Uterus (tissue), 4 donors: ENCODE measurements around the gene SBF2. TPM values are rescaled to one million over a fixed set of nuclear protein-coding genes. Genes with fewer than 3 reads are reported as not detected.

Experiments used
- DNase-seq, 2 donors: peaks; one replicate each; pipeline ENCODE4 v3.0.0-alpha.2; 2019 to 2020
- H3K27ac ChIP-seq, 2 donors: fragments of 200-600 bp; sonication (generic); 1 replicate in 1 of 2; 2 replicates in 1 of 2; pipeline ENCODE4 v1.5.1; 2016 to 2018
- H3K27me3 ChIP-seq, 2 donors: fragments of 200-600 bp; sonication (generic); one replicate each; pipeline ENCODE4 v1.5.1; 2018 to 2019; ENCODE audit warnings: control low read depth in 1 of 2
- H3K36me3 ChIP-seq, 2 donors: fragments of 200-600 bp; sonication (generic); one replicate each; pipeline ENCODE4 v1.5.1; 2019; ENCODE audit warnings: control low read depth in 1 of 2
- H3K4me1 ChIP-seq, 2 donors: fragments of 200-600 bp; sonication (generic); one replicate each; pipeline ENCODE4 v1.5.1; 2018 to 2019; ENCODE audit warnings: control low read depth in 1 of 2
- H3K4me3 ChIP-seq, 2 donors: fragments of 200-600 bp; sonication (generic); 1 replicate in 1 of 2; 2 replicates in 1 of 2; pipeline ENCODE4 v1.5.1; 2018 to 2019; ENCODE audit warnings: mild to moderate bottlenecking in 1 of 2
- H3K9me3 ChIP-seq, 2 donors: fragments of 200-600 bp; sonication (generic); one replicate each; pipeline ENCODE4 v1.5.1; 2019; ENCODE audit warnings: control low read depth in 1 of 2
- CTCF ChIP-seq, 4 experiments: fragments of 200-600 bp in 2 of 4; fragments of 450-650 bp in 2 of 4; sonication (generic) in 2 of 4; IDR thresholded peaks; one replicate each; pipeline ENCODE4 v1.5.1; 2016 to 2019; ENCODE audit warnings: antibody characterized with exemption in 4 of 4, mild to moderate bottlenecking in 2 of 4, moderate library complexity in 1 of 4
- POLR2A ChIP-seq, 2 donors: fragments of 450-650 bp; IDR thresholded peaks; one replicate each; pipeline ENCODE4 v1.6.1; 2016; ENCODE audit warnings: antibody characterized with exemption in 2 of 2, mild to moderate bottlenecking in 1 of 2, moderate library complexity in 1 of 2
- intact Hi-C: fragments of 100-400 bp; cut with DNase I; formaldehyde crosslinking; loops from one replicate; pipeline ENCODE4 v1.15.1; 2023; ENCODE audit warnings: low total_unique reads
- small RNA-seq: library from RNA; depleted of rRNA; stranded (forward); fragments of <200 nt; gene quantifications from one replicate; pipeline ENCODE3, GENCODE V24; 2016
- total RNA-seq, 4 donors: library from RNA; depleted of rRNA in 3 of 4; stranded (reverse); fragments of >200 nt in 3 of 4; gene quantifications; one replicate each; pipeline versions ENCODE4 v1.1.0 to v1.2.4, GENCODE V29; 2014 to 2023
- donor health status: DM: yes; HTN: yes; CAD: no.

Gene SBF2
- total RNA-seq, 4 donors from 2014 or later = 45.0 to 202 (median 98.0) TPM

DNA sequence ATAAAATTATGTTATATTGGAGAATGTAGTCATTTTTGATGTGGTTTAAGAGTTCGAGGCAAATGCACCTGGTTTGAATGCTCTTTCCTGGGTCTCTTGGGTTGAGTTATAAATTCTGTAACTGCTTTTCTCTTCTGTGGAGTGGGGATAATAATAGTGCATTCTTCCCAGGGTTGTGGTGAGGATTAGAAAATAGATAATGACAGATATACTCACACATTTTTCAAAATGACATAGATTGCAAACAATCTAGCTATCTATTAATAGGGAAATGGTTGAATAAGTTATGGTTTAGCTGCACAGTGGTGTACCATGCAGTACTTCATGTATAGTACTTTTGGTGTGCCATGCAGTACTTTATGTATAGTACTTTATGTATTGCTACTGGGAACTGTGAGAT, 562.8 kb downstream of the SBF2 start:
- no peak for DNase-seq
- Histone ChIP-seq H3K27ac (no peak overlapping the region), H3K9me3 (no peaks in the 10 kb centered on the region), H3K4me1 (no peaks in the 10 kb centered on the region), H3K4me3 (no peak overlapping the region), H3K27me3 (no peaks in the 10 kb centered on the region), H3K36me3 (no peaks in the 10 kb centered on the region)
- intact Hi-C loops = no loop called here
- TF ChIP-seq CTCF (IDR thresholded peaks at IDR 0.05) (no peak), POLR2A (IDR thresholded peaks at IDR 0.05) (no peak)

Small RNA genes within 50 kb of the gene (small RNA-seq; reads per million reads assigned to genes)
- gene AC080023.2 (not detected), gene RNU7-28P (not detected)

Other genes starting within 250 kb of the SBF2 start
- 100 to 1,000 TPM in 1 of 4 donors, 10 to 100 TPM in 3; 27.9 to 151 (median 47.2) TPM for gene ADM, start 10.9 kb upstream of the SBF2 start, total RNA-seq
- gene AMPD3, start 161.0 kb upstream of the SBF2 start, total RNA-seq = 1 to 10 TPM in 3 of 4 donors, not detected in 1; 1.2 to 6.4 (median 6.1) TPM
- gene RNF141, start 247.0 kb upstream of the SBF2 start, total RNA-seq = 10 to 100 TPM; 19.7 to 49.7 (median 25.2) TPM